Endothelial cell of umbilical vein (primary cell): ENCODE results near the gene ZNF837. TPM values are rescaled to one million over a fixed set of nuclear protein-coding genes. Genes with fewer than 3 reads are reported as not detected.

Experiments
- BruUV-seq: library from RNA; stranded (reverse); fragments of 400-500 nt; replicated peaks from 2 replicates; lab custom pipeline; 2021; lab: Mats Ljungman, UMichigan
- CTCF ChIA-PET: fragments of 300-600, 350-600 bp; sonication (Branson Sonifier 250); formaldehyde crosslinking; loops from one replicate; lab custom pipeline; 2021; ENCODE audit warnings: antibody characterized with exemption, inconsistent platforms; lab: Charles Lee
- POLR2A ChIA-PET: fragments of 300-600, 350-600 bp; sonication (Branson Sonifier 250); formaldehyde crosslinking; loops from one replicate; lab custom pipeline; 2021; ENCODE audit warnings: antibody characterized with exemption, inconsistent platforms; lab: Charles Lee
- DNase-seq: peaks from one replicate; pipeline ENCODE4 v3.0.0-alpha.2; 2011; ENCODE audit warnings: low read depth, low spot score
- FAIRE-seq: peaks from 2 replicates; lab custom pipeline; 2011; peaks lifted over from hg19 to GRCh38; lab: Jason Lieb, UNC
- H2AFZ ChIP-seq: 2 replicates; pipeline ENCODE4 v1.6.0; 2012; ENCODE audit warnings: low read depth, low read length, control low read depth, inconsistent platforms
- H3K27ac ChIP-seq: 2 replicates; pipeline ENCODE4 v1.5.1; 2011; ENCODE audit warnings: low read depth, mild to moderate bottlenecking, control low read depth, low read length, moderate library complexity; ENCODE audit not compliant: insufficient read depth
- H3K27me3 ChIP-seq, 2 experiments: 2 replicates each; pipeline versions ENCODE4 v1.6.0 to v1.6.1; 2011; ENCODE audit warnings: low read length in 2 of 2, mixed read lengths in 1 of 2; ENCODE audit not compliant: control insufficient read depth in 2 of 2, insufficient read depth in 2 of 2
- H3K36me3 ChIP-seq, 2 experiments: 2 replicates in 1 of 2; 3 replicates in 1 of 2; pipeline ENCODE4 v1.5.1; 2011; ENCODE audit warnings: low read length in 2 of 2, mild to moderate bottlenecking in 1 of 2, moderate library complexity in 1 of 2; ENCODE audit not compliant: control insufficient read depth in 2 of 2, insufficient read depth in 2 of 2; ENCODE audit errors: extremely low read depth in 1 of 2
- H3K4me1 ChIP-seq: 3 replicates; pipeline ENCODE4 v1.5.1; 2011; ENCODE audit warnings: mild to moderate bottlenecking, low read length; ENCODE audit not compliant: control insufficient read depth, insufficient read depth; ENCODE audit errors: extremely low read depth
- H3K4me2 ChIP-seq: 2 replicates; pipeline ENCODE4 v1.6.1; 2011; ENCODE audit warnings: low read length, control low read depth, mixed read lengths; ENCODE audit not compliant: insufficient read depth
- H3K4me3 ChIP-seq, 3 experiments: fragments of 200-600 bp in 1 of 3; sonication (generic), shearing (Covaris generic) in 1 of 3; replicated peaks in 1 of 3; 2 replicates each; pipeline ENCODE4 v1.5.1; 2011 to 2016; ENCODE audit warnings: control low read depth in 3 of 3, low read length in 3 of 3, mild to moderate bottlenecking in 2 of 3, inconsistent platforms in 1 of 3, low read depth in 1 of 3, moderate library complexity in 1 of 3; ENCODE audit not compliant: insufficient read depth in 1 of 3
- H3K79me2 ChIP-seq: 2 replicates; pipeline ENCODE4 v1.6.0; 2012; ENCODE audit warnings: low read length, inconsistent platforms; ENCODE audit not compliant: control insufficient read depth, insufficient read depth
- H3K9ac ChIP-seq: replicated peaks from 2 replicates; pipeline ENCODE3; 2011; ENCODE audit warnings: low read length, control low read depth; ENCODE audit not compliant: insufficient read depth; ENCODE audit errors: extremely low read depth
- H3K9me1 ChIP-seq: replicated peaks from 3 replicates; pipeline ENCODE4 v1.6.0; 2011; ENCODE audit warnings: mild to moderate bottlenecking, low read length; ENCODE audit not compliant: control insufficient read depth, insufficient read depth; ENCODE audit errors: extremely low read depth
- H3K9me3 ChIP-seq: replicated peaks from 2 replicates; pipeline ENCODE4 v1.5.1; 2012; ENCODE audit warnings: low read length, inconsistent platforms; ENCODE audit not compliant: control insufficient read depth, insufficient read depth
- H4K20me1 ChIP-seq: replicated peaks from 2 replicates; pipeline ENCODE3; 2011; ENCODE audit warnings: mild to moderate bottlenecking, low read length; ENCODE audit not compliant: control insufficient read depth, insufficient read depth; ENCODE audit errors: extremely low read depth
- EZH2 ChIP-seq: IDR thresholded peaks from 2 replicates; pipeline ENCODE4 v1.6.1; 2012; ENCODE audit warnings: borderline replicate concordance, low read depth, mild to moderate bottlenecking, moderate library complexity, low read length, inconsistent platforms; ENCODE audit not compliant: severe bottlenecking
- FOS ChIP-seq: IDR thresholded peaks from 2 replicates; pipeline ENCODE4 v1.6.1; 2011; ENCODE audit warnings: mild to moderate bottlenecking, low read length, moderate library complexity, borderline replicate concordance; ENCODE audit not compliant: insufficient read depth
- GATA2 ChIP-seq: IDR thresholded peaks from 2 replicates; pipeline ENCODE4 v1.7.0; 2011; ENCODE audit warnings: low read depth, mild to moderate bottlenecking, moderate library complexity, mixed read lengths, low read length; ENCODE audit not compliant: insufficient read length, insufficient read depth
- JUN ChIP-seq: IDR thresholded peaks from 2 replicates; pipeline ENCODE4 v1.6.1; 2011; ENCODE audit warnings: borderline replicate concordance, low read depth; ENCODE audit not compliant: insufficient read length, insufficient read depth
- MYC ChIP-seq: IDR thresholded peaks from one replicate; pipeline ENCODE4 v1.6.1; 2011; ENCODE audit warnings: mild to moderate bottlenecking, low read depth, low read length
- POLR2A ChIP-seq: IDR thresholded peaks from 2 replicates; pipeline ENCODE4 v1.6.1; 2012; ENCODE audit warnings: low read depth, mild to moderate bottlenecking, control low read depth, low read length
- POLR2AphosphoS5 ChIP-seq: IDR thresholded peaks from 2 replicates; pipeline ENCODE4 v1.6.1; 2012; ENCODE audit warnings: low read depth, mild to moderate bottlenecking, control low read depth, low read length, moderate library complexity; ENCODE audit not compliant: insufficient read depth
- dilution Hi-C: fragments of 300-500 bp; cut with MboI; formaldehyde crosslinking; loops from one replicate; pipeline ENCODE4 v1.15.0; 2019; ENCODE audit warnings: low sequenced_read_pairs; ENCODE audit not compliant: extremely low pct_ligation_motif_present
- intact Hi-C: fragments of 100-400 bp; cut with micrococcal nuclease; formaldehyde crosslinking; loops from one replicate; pipeline ENCODE4 v1.10.0; 2022
- polyA plus RNA-seq, 4 experiments: library from polyadenylated mRNA; depleted of rRNA in 3 of 4; stranded (reverse) in 3 of 4; unstranded in 1 of 4; fragments of >200 nt; gene quantifications; 2 replicates each; pipeline versions ENCODE4 v1.2.1 to v1.2.3, GENCODE V29; 2011 to 2012; ENCODE audit warnings: missing spikeins in 1 of 4
- total RNA-seq: library from RNA; stranded (reverse); gene quantifications from 2 replicates; pipeline ENCODE4 v1.2.3, GENCODE V29; 2021
- TF ChIP-seq, protein P1 (sequence below): IDR thresholded peaks from 2 replicates; pipeline ENCODE4 v1.6.1; 2011; ENCODE audit not compliant: insufficient read depth, insufficient read length
- TF ChIP-seq, protein P2 (sequence below), 2 donors: IDR thresholded peaks; 1 replicate in 1 of 2; 2 replicates in 1 of 2; pipeline ENCODE4 v1.5.1; 2011; ENCODE audit warnings: low read length in 2 of 2, mild to moderate bottlenecking in 2 of 2, moderate library complexity in 2 of 2, control low read depth in 1 of 2, inconsistent platforms in 1 of 2, low read depth in 1 of 2; ENCODE audit not compliant: insufficient read depth in 1 of 2; ENCODE audit errors: extremely low read depth in 1 of 2

Gene ZNF837
- total and polyA plus RNA-seq, 2 donors (not counting 3 experiments of a cell fraction or from before 2014, with no cell fraction given), result 1.4 to 1.6 TPM

DNA sequence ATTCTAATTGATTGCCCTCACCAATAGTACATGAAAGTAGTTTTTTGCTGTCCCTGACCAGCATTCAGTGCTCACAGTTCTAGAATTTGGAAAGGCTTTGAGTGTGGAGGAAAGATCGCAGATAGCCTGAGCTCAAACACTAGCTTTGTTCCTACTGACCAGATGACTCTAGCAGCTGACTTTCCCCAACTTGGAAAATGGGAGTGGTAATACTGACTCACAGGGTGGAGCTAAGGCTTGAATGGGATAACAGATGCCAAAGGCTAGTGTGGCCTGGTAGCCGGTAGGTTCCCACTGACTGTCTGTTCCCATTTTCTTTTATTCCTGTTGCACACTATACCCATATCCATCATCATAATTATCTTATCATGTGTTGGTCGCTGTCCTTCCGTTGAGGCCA lies 50.4 kb downstream of the ZNF837 start:
- no peak for TF ChIP-seq GATA2
- no peak for TF ChIP-seq POLR2AphosphoS5
- TF ChIP-seq EZH2, result no peak
- no peak for TF ChIP-seq FOS
- TF ChIP-seq POLR2A, result no peak
- TF ChIP-seq MYC, result no peak
- TF ChIP-seq, protein P1, sequence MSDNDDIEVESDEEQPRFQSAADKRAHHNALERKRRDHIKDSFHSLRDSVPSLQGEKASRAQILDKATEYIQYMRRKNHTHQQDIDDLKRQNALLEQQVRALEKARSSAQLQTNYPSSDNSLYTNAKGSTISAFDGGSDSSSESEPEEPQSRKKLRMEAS, result no peak
- TF ChIP-seq, protein P2, sequence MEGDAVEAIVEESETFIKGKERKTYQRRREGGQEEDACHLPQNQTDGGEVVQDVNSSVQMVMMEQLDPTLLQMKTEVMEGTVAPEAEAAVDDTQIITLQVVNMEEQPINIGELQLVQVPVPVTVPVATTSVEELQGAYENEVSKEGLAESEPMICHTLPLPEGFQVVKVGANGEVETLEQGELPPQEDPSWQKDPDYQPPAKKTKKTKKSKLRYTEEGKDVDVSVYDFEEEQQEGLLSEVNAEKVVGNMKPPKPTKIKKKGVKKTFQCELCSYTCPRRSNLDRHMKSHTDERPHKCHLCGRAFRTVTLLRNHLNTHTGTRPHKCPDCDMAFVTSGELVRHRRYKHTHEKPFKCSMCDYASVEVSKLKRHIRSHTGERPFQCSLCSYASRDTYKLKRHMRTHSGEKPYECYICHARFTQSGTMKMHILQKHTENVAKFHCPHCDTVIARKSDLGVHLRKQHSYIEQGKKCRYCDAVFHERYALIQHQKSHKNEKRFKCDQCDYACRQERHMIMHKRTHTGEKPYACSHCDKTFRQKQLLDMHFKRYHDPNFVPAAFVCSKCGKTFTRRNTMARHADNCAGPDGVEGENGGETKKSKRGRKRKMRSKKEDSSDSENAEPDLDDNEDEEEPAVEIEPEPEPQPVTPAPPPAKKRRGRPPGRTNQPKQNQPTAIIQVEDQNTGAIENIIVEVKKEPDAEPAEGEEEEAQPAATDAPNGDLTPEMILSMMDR (IDR thresholded peaks at IDR 0.05; ENCODE audit: extremely low read depth in 1 of 2, insufficient read depth in 1 of 2, low read depth in 1 of 2, low read length in 2 of 2), result no peak
- no peak for TF ChIP-seq JUN
- H3K36me3 ChIP-seq, result peaks cover 0 to 7% of the 10 kb centered on the region in 2 experiments
- no peaks in the 10 kb centered on the region for H3K9me3 ChIP-seq
- H3K9ac ChIP-seq, result no peak overlapping the region
- H3K4me2 ChIP-seq, result no peak overlapping the region
- no peaks in the 10 kb centered on the region for H3K27me3 ChIP-seq
- H3K79me2 ChIP-seq, result peaks cover 16% of the 10 kb centered on the region
- FAIRE-seq (peak; percentile 42), DNase-seq (peak; percentile 22)
- dilution Hi-C loops, result no loop called here
- H3K9me1 ChIP-seq, result no peaks in the 10 kb centered on the region
- H3K27ac ChIP-seq, result no peak overlapping the region
- no peaks in the 10 kb centered on the region for H4K20me1 ChIP-seq
- H3K4me3 ChIP-seq, result no peak overlapping the region
- H2AFZ ChIP-seq, result no peak overlapping the region
- intact Hi-C loops, result no loop called here
- H3K4me1 ChIP-seq, result peaks cover 12% of the 10 kb centered on the region
- BruUV-seq, result no TSS peak
- ChIA-PET CTCF (no interaction called here), POLR2A (no interaction called here)
